Endothelial cell of umbilical vein (primary cell): ENCODE measurements around the gene MAP1LC3B. TPM values are rescaled to one million over a fixed set of nuclear protein-coding genes. Genes with fewer than 3 reads are reported as not detected.

Source experiments
- BruUV-seq: library from RNA; stranded (reverse); fragments of 400-500 nt; replicated peaks from 2 replicates; lab custom pipeline; 2021; lab: Mats Ljungman, UMichigan
- CTCF ChIA-PET: fragments of 300-600, 350-600 bp; sonication (Branson Sonifier 250); formaldehyde crosslinking; loops from one replicate; lab custom pipeline; 2021; ENCODE audit warnings: antibody characterized with exemption, inconsistent platforms; lab: Charles Lee
- POLR2A ChIA-PET: fragments of 300-600, 350-600 bp; sonication (Branson Sonifier 250); formaldehyde crosslinking; loops from one replicate; lab custom pipeline; 2021; ENCODE audit warnings: antibody characterized with exemption, inconsistent platforms; lab: Charles Lee
- DNase-seq: peaks from one replicate; pipeline ENCODE4 v3.0.0-alpha.2; 2011; ENCODE audit warnings: low read depth, low spot score
- FAIRE-seq: peaks from 2 replicates; lab custom pipeline; 2011; peaks lifted over from hg19 to GRCh38; lab: Jason Lieb, UNC
- H2AFZ ChIP-seq: 2 replicates; pipeline ENCODE4 v1.6.0; 2012; ENCODE audit warnings: low read depth, low read length, control low read depth, inconsistent platforms
- H3K27ac ChIP-seq: 2 replicates; pipeline ENCODE4 v1.5.1; 2011; ENCODE audit warnings: low read depth, mild to moderate bottlenecking, control low read depth, low read length, moderate library complexity; ENCODE audit not compliant: insufficient read depth
- H3K27me3 ChIP-seq, 2 experiments: 2 replicates each; pipeline versions ENCODE4 v1.6.0 to v1.6.1; 2011; ENCODE audit warnings: low read length in 2 of 2, mixed read lengths in 1 of 2; ENCODE audit not compliant: control insufficient read depth in 2 of 2, insufficient read depth in 2 of 2
- H3K36me3 ChIP-seq, 2 experiments: 2 replicates in 1 of 2; 3 replicates in 1 of 2; pipeline ENCODE4 v1.5.1; 2011; ENCODE audit warnings: low read length in 2 of 2, mild to moderate bottlenecking in 1 of 2, moderate library complexity in 1 of 2; ENCODE audit not compliant: control insufficient read depth in 2 of 2, insufficient read depth in 2 of 2; ENCODE audit errors: extremely low read depth in 1 of 2
- H3K4me1 ChIP-seq: 3 replicates; pipeline ENCODE4 v1.5.1; 2011; ENCODE audit warnings: mild to moderate bottlenecking, low read length; ENCODE audit not compliant: control insufficient read depth, insufficient read depth; ENCODE audit errors: extremely low read depth
- H3K4me2 ChIP-seq: 2 replicates; pipeline ENCODE4 v1.6.1; 2011; ENCODE audit warnings: low read length, control low read depth, mixed read lengths; ENCODE audit not compliant: insufficient read depth
- H3K4me3 ChIP-seq, 3 experiments: fragments of 200-600 bp in 1 of 3; sonication (generic), shearing (Covaris generic) in 1 of 3; replicated peaks in 1 of 3; 2 replicates each; pipeline ENCODE4 v1.5.1; 2011 to 2016; ENCODE audit warnings: control low read depth in 3 of 3, low read length in 3 of 3, mild to moderate bottlenecking in 2 of 3, inconsistent platforms in 1 of 3, low read depth in 1 of 3, moderate library complexity in 1 of 3; ENCODE audit not compliant: insufficient read depth in 1 of 3
- H3K79me2 ChIP-seq: 2 replicates; pipeline ENCODE4 v1.6.0; 2012; ENCODE audit warnings: low read length, inconsistent platforms; ENCODE audit not compliant: control insufficient read depth, insufficient read depth
- H3K9ac ChIP-seq: replicated peaks from 2 replicates; pipeline ENCODE3; 2011; ENCODE audit warnings: low read length, control low read depth; ENCODE audit not compliant: insufficient read depth; ENCODE audit errors: extremely low read depth
- H3K9me1 ChIP-seq: replicated peaks from 3 replicates; pipeline ENCODE4 v1.6.0; 2011; ENCODE audit warnings: mild to moderate bottlenecking, low read length; ENCODE audit not compliant: control insufficient read depth, insufficient read depth; ENCODE audit errors: extremely low read depth
- H3K9me3 ChIP-seq: replicated peaks from 2 replicates; pipeline ENCODE4 v1.5.1; 2012; ENCODE audit warnings: low read length, inconsistent platforms; ENCODE audit not compliant: control insufficient read depth, insufficient read depth
- H4K20me1 ChIP-seq: replicated peaks from 2 replicates; pipeline ENCODE3; 2011; ENCODE audit warnings: mild to moderate bottlenecking, low read length; ENCODE audit not compliant: control insufficient read depth, insufficient read depth; ENCODE audit errors: extremely low read depth
- EZH2 ChIP-seq: IDR thresholded peaks from 2 replicates; pipeline ENCODE4 v1.6.1; 2012; ENCODE audit warnings: borderline replicate concordance, low read depth, mild to moderate bottlenecking, moderate library complexity, low read length, inconsistent platforms; ENCODE audit not compliant: severe bottlenecking
- FOS ChIP-seq: IDR thresholded peaks from 2 replicates; pipeline ENCODE4 v1.6.1; 2011; ENCODE audit warnings: mild to moderate bottlenecking, low read length, moderate library complexity, borderline replicate concordance; ENCODE audit not compliant: insufficient read depth
- GATA2 ChIP-seq: IDR thresholded peaks from 2 replicates; pipeline ENCODE4 v1.7.0; 2011; ENCODE audit warnings: low read depth, mild to moderate bottlenecking, moderate library complexity, mixed read lengths, low read length; ENCODE audit not compliant: insufficient read length, insufficient read depth
- JUN ChIP-seq: IDR thresholded peaks from 2 replicates; pipeline ENCODE4 v1.6.1; 2011; ENCODE audit warnings: borderline replicate concordance, low read depth; ENCODE audit not compliant: insufficient read length, insufficient read depth
- MYC ChIP-seq: IDR thresholded peaks from one replicate; pipeline ENCODE4 v1.6.1; 2011; ENCODE audit warnings: mild to moderate bottlenecking, low read depth, low read length
- POLR2A ChIP-seq: IDR thresholded peaks from 2 replicates; pipeline ENCODE4 v1.6.1; 2012; ENCODE audit warnings: low read depth, mild to moderate bottlenecking, control low read depth, low read length
- POLR2AphosphoS5 ChIP-seq: IDR thresholded peaks from 2 replicates; pipeline ENCODE4 v1.6.1; 2012; ENCODE audit warnings: low read depth, mild to moderate bottlenecking, control low read depth, low read length, moderate library complexity; ENCODE audit not compliant: insufficient read depth
- dilution Hi-C: fragments of 300-500 bp; cut with MboI; formaldehyde crosslinking; loops from one replicate; pipeline ENCODE4 v1.15.0; 2019; ENCODE audit warnings: low sequenced_read_pairs; ENCODE audit not compliant: extremely low pct_ligation_motif_present
- intact Hi-C: fragments of 100-400 bp; cut with micrococcal nuclease; formaldehyde crosslinking; loops from one replicate; pipeline ENCODE4 v1.10.0; 2022
- polyA plus RNA-seq, 4 experiments: library from polyadenylated mRNA; depleted of rRNA in 3 of 4; stranded (reverse) in 3 of 4; unstranded in 1 of 4; fragments of >200 nt; gene quantifications; 2 replicates each; pipeline versions ENCODE4 v1.2.1 to v1.2.3, GENCODE V29; 2011 to 2012; ENCODE audit warnings: missing spikeins in 1 of 4
- total RNA-seq: library from RNA; stranded (reverse); gene quantifications from 2 replicates; pipeline ENCODE4 v1.2.3, GENCODE V29; 2021
- TF ChIP-seq, protein P1 (sequence below): IDR thresholded peaks from 2 replicates; pipeline ENCODE4 v1.6.1; 2011; ENCODE audit not compliant: insufficient read depth, insufficient read length
- TF ChIP-seq, protein P2 (sequence below), 2 donors: IDR thresholded peaks; 1 replicate in 1 of 2; 2 replicates in 1 of 2; pipeline ENCODE4 v1.5.1; 2011; ENCODE audit warnings: low read length in 2 of 2, mild to moderate bottlenecking in 2 of 2, moderate library complexity in 2 of 2, control low read depth in 1 of 2, inconsistent platforms in 1 of 2, low read depth in 1 of 2; ENCODE audit not compliant: insufficient read depth in 1 of 2; ENCODE audit errors: extremely low read depth in 1 of 2

Gene MAP1LC3B
- total and polyA plus RNA-seq, 2 donors (not counting 3 experiments of a cell fraction or from before 2014, with no cell fraction given), result 40.7 to 99.9 TPM

DNA sequence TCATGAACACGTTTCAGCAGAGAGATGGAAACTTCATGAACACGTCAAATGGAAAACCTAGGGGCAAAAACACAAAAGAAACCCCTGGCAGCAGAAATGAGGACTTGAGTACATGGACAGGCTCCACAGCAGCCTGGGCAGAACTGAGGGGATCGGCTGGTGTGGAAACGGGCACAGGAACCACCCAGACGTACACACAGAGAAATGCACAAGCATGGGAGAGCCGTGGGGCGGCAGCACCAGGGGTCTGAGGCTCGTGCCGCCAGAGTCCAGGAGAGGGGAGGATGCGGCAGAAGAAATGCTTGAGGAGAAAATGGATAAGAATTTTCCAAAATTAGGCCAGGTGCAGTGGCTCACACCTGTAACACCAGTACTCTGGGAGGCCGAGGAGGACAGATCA lies 30.0 kb downstream of the MAP1LC3B start:
- H4K20me1 ChIP-seq, result no peaks in the 10 kb centered on the region
- H3K9me1 ChIP-seq, result no peaks in the 10 kb centered on the region
- dilution Hi-C loops (no loop called here), intact Hi-C loops (no loop called here)
- H3K4me3 ChIP-seq, result no peak overlapping the region
- H2AFZ ChIP-seq, result no peak overlapping the region
- no peak overlapping the region for H3K9ac ChIP-seq
- H3K27me3 ChIP-seq, result no peaks in the 10 kb centered on the region
- no peak for TF ChIP-seq GATA2
- TF ChIP-seq, protein P1, sequence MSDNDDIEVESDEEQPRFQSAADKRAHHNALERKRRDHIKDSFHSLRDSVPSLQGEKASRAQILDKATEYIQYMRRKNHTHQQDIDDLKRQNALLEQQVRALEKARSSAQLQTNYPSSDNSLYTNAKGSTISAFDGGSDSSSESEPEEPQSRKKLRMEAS, result no peak
- TF ChIP-seq EZH2, result no peak
- TF ChIP-seq, protein P2, sequence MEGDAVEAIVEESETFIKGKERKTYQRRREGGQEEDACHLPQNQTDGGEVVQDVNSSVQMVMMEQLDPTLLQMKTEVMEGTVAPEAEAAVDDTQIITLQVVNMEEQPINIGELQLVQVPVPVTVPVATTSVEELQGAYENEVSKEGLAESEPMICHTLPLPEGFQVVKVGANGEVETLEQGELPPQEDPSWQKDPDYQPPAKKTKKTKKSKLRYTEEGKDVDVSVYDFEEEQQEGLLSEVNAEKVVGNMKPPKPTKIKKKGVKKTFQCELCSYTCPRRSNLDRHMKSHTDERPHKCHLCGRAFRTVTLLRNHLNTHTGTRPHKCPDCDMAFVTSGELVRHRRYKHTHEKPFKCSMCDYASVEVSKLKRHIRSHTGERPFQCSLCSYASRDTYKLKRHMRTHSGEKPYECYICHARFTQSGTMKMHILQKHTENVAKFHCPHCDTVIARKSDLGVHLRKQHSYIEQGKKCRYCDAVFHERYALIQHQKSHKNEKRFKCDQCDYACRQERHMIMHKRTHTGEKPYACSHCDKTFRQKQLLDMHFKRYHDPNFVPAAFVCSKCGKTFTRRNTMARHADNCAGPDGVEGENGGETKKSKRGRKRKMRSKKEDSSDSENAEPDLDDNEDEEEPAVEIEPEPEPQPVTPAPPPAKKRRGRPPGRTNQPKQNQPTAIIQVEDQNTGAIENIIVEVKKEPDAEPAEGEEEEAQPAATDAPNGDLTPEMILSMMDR (IDR thresholded peaks at IDR 0.05; ENCODE audit: extremely low read depth in 1 of 2, insufficient read depth in 1 of 2, low read depth in 1 of 2, low read length in 2 of 2), result no peak
- TF ChIP-seq POLR2AphosphoS5, result no peak
- TF ChIP-seq JUN, result no peak
- no peak for TF ChIP-seq MYC
- no peak for TF ChIP-seq FOS
- TF ChIP-seq POLR2A, result no peak
- POLR2A ChIA-PET, result no interaction called here
- H3K9me3 ChIP-seq, result no peaks in the 10 kb centered on the region
- BruUV-seq, result no TSS peak
- no peaks in the 10 kb centered on the region for H3K4me1 ChIP-seq
- DNase-seq (no peak), FAIRE-seq (no peak)
- CTCF ChIA-PET, result interaction anchor here (0.6 to 1.7 kb wide), 2 partner anchors 149 to 167 kb away, joined by 3 read pairs; no protein-coding TSS in a partner anchor
- H3K4me2 ChIP-seq, result no peak overlapping the region
- H3K79me2 ChIP-seq, result no peaks in the 10 kb centered on the region
- H3K36me3 ChIP-seq, result peaks cover 3 to 37% of the 10 kb centered on the region in 2 experiments
- H3K27ac ChIP-seq, result no peak overlapping the region
